Lower leg skin (tissue), 4 donors: ENCODE data around the gene DCDC2. TPM values are rescaled to one million over a fixed set of nuclear protein-coding genes. Genes with fewer than 3 reads are reported as not detected.
A peak's percentile ranks its signal among the peaks of the same experiment; 100 is the strongest.
"Not testable (repeated sequence)": the region's sequence is repeated elsewhere in the genome, so short reads cannot be mapped to it uniquely, and the experiment has no call there.

Experiments
- DNase-seq, 2 donors: peaks; one replicate each; pipeline ENCODE4 v3.0.0-alpha.2; 2019; ENCODE audit warnings: low spot score in 2 of 2
- H3K4me3 ChIP-seq: fragments of 200-600 bp; sonication (generic); 2 replicates; pipeline ENCODE4 v1.5.1; 2017; ENCODE audit warnings: mild to moderate bottlenecking, low read depth; ENCODE audit not compliant: poor library complexity, severe bottlenecking
- POLR2A ChIP-seq, 2 donors: fragments of 450-650 bp; IDR thresholded peaks; one replicate each; pipeline ENCODE4 v1.6.1; 2016 to 2017; ENCODE audit warnings: antibody characterized with exemption in 2 of 2, mild to moderate bottlenecking in 1 of 2, moderate library complexity in 1 of 2
- WGBS, 2 donors: methylation state at CpG; one replicate each; pipeline ENCODE4 v1.1.5; 2018; 5-methylcytosine and 5-hydroxymethylcytosine counted together
- intact Hi-C: fragments of 100-400 bp; cut with DNase I; formaldehyde crosslinking; loops from one replicate; pipeline ENCODE4 v1.15.0; 2023; ENCODE audit warnings: low total_unique reads
- total RNA-seq, 4 donors: library from RNA; depleted of rRNA; stranded (reverse); fragments of >200 nt; gene quantifications; one replicate each; pipeline ENCODE4 v1.1.0, GENCODE V29; 2016
- TF ChIP-seq, protein P1 (sequence below), 3 donors: fragments of 450-650 bp; IDR thresholded peaks; one replicate each; pipeline ENCODE4 v1.5.1; 2016; ENCODE audit warnings: antibody characterized with exemption in 3 of 3, mild to moderate bottlenecking in 3 of 3, moderate library complexity in 2 of 3

The DCDC2 gene
- total RNA-seq: under 1 TPM in 2 of 4 donors, not detected in 2; 0.10 to 0.20 TPM

DNA sequence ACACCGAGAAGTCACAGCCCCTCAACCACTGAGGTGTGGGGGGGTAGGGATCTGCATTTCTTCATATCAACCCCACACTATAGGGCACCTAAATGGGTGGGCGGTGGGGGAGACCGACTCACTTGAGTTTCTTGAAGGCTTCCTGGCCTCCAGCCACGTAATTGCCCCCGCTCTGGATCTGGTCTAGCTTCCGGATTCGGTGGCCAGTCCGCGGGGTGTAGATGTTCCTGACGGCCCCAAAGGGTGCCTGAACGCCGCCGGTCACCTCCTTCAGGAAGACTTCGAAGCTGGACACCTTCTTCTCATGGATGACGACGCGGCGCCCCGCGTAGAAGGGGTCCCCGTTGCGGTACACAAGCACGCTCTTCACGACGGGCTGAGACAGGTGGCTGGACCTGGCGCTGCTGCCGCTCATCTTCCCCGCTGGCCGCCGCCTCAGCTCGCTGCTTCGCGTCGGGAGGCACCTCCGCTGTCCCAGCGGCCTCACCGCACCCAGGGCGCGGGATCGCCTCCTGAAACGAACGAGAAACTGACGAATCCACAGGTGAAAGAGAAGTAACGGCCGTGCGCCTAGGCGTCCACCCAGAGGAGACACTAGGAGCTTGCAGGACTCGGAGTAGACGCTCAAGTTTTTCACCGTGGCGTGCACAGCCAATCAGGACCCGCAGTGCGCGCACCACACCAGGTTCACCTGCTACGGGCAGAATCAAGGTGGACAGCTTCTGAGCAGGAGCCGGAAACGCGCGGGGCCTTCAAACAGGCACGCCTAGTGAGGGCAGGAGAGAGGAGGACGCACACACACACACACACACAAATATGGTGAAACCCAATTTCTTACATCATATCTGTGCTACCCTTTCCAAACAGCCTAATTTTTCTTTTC is at the start of gene DCDC2:
Gene DCDC2 (minus strand): TSS at position 724 of the 883 bp plus-strand sequence. CDS start 309 bp downstream, at position 415.
- TF ChIP-seq POLR2A (IDR thresholded peaks at IDR 0.05): no peak
- TF ChIP-seq, protein P1, sequence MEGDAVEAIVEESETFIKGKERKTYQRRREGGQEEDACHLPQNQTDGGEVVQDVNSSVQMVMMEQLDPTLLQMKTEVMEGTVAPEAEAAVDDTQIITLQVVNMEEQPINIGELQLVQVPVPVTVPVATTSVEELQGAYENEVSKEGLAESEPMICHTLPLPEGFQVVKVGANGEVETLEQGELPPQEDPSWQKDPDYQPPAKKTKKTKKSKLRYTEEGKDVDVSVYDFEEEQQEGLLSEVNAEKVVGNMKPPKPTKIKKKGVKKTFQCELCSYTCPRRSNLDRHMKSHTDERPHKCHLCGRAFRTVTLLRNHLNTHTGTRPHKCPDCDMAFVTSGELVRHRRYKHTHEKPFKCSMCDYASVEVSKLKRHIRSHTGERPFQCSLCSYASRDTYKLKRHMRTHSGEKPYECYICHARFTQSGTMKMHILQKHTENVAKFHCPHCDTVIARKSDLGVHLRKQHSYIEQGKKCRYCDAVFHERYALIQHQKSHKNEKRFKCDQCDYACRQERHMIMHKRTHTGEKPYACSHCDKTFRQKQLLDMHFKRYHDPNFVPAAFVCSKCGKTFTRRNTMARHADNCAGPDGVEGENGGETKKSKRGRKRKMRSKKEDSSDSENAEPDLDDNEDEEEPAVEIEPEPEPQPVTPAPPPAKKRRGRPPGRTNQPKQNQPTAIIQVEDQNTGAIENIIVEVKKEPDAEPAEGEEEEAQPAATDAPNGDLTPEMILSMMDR (IDR thresholded peaks at IDR 0.05): no peak
- peak; percentile 18 to 86 for DNase-seq
- 11 to 26% methylated on average over 42 to 49 of the region's 61 CpGs for WGBS, 2 donors
- intact Hi-C loops: no loop called here
- H3K4me3 ChIP-seq: no peak within 1 kb of the TSS

- TF ChIP-seq, protein P1 (IDR thresholded peaks at IDR 0.05): no peak
- TF ChIP-seq POLR2A (IDR thresholded peaks at IDR 0.05): no peak
- intact Hi-C loops: no loop called here
- DNase-seq: no peak
- WGBS, 2 donors: 91% methylated on average over 5 of the region's 5 CpGs
- H3K4me3 ChIP-seq: no peak overlapping the region
Measured at GRCh38 chr6:24405262-24405661, 47.4 kb upstream of the DCDC2 start.

- H3K4me3 ChIP-seq: peak overlapping the region; percentile 92
- DNase-seq: no peak
- intact Hi-C loops: no loop called here
Measured at GRCh38 chr6:24403501-24403824, 45.6 kb upstream of the DCDC2 start.

DNA sequence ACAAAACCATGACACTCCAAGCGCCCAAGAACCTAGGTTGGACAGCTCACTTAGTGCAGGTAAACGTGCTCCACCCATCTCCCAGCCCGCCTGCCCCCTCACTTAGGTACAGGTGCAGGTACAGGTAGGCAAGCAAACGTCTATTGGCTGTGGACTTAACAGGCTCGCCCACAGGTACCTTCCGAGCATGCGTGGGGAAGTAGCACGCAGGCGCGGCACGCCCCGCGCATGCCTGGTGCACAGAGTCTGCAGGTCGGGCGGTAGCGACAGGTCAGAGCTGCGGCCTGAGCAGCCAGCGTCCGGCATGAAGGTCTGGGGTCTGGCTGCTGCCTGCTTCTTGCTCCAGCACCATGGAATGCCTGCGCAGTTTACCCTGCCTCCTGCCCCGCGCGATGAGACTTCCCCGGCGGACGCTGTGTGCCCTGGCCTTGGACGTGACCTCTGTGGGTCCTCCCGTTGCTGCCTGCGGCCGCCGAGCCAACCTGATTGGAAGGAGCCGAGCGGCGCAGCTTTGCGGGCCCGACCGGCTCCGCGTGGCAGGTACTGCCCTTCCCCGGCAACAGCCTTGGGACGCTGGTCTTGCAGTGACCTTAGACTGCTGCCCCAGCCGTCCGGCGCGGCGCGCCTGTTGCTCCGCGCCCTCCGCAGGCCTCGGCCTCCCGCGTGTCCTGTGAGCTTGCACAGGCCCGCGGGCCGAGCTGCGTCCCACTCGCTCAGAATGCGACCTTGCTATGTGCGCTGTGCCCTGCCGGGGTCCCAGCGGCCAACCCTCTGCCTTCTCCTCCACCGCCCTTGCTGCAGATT is 45.0 kb upstream of the DCDC2 start, which contains the start of gene MRS2:
Gene MRS2 (plus strand): TSS at position 240 of the 804 bp plus-strand sequence. CDS start 111 bp downstream, at position 351.
- intact Hi-C loops: no loop called here
- WGBS, 2 donors: 0 to 1% methylated on average over 17 to 18 of the region's 63 CpGs
- DNase-seq: peak; percentile 82 to 95
- TF ChIP-seq, protein P1 (IDR thresholded peaks at IDR 0.05): no peak
- TF ChIP-seq POLR2A (IDR thresholded peaks at IDR 0.05): no peak
- peak within 1 kb of the TSS; percentile 92 for H3K4me3 ChIP-seq

More at GRCh38 chr6:24403501-24403824, 45.6 kb upstream of the DCDC2 start:
- TF ChIP-seq, protein P1 (IDR thresholded peaks at IDR 0.05): no peak
- TF ChIP-seq POLR2A (IDR thresholded peaks at IDR 0.05): no peak
- 6 to 7% methylated on average over 12 of the region's 12 CpGs for WGBS, 2 donors

- 63 to 72% methylated on average over 4 of the region's 4 CpGs for WGBS, 2 donors
Measured at GRCh38 chr6:24401458-24401857, 43.6 kb upstream of the DCDC2 start.

DNA sequence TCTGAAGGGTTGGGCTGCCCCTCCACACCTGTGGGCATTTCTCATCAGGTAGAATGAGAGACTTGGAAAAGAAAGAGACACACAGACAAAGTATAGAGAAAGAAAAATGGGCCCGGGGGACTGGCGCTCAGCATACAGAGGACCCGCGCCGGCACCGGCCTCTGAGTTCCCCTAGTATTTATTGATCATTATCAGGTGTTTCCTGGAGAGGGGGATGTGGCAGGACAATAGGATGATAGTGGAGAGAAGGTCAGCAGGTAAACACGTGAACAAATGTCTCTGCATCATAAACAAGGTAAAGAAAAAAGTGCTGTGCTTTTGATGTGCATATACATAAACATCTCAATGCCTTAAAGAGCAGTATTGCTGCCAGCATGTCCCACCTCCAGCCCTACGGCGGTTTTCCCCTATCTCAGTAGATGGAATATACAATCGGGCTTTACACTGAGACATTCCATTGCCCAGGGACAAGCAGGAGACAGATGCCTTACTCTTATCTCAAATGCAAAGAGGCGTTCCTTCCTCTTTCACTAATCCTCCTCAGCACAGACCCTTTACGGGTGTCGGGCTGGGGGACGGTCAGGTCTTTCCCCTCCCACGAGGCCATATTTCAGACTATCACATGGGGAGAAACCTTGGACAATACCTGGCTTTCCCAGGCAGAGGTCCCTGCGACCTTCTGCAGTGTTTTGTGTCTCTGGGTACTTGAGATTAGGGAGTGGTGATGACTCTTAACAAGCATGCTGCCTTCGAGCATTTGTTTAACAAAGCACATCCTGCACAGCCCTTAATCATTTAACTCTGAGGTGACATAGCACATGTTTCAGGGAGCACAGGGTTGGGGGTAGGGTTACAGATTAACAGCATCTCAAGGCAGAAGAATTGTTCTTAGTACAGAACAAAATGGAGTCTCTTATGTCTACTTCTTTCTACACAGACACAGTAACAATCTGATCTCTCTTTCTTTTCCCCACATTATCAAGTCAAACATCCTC is 42.5 kb upstream of the DCDC2 start:
- not testable (repeated sequence) for DNase-seq

More at GRCh38 chr6:24401458-24401857, 43.6 kb upstream of the DCDC2 start:
- H3K4me3 ChIP-seq: no peak overlapping the region
- TF ChIP-seq POLR2A (IDR thresholded peaks at IDR 0.05): no peak
- TF ChIP-seq, protein P1 (IDR thresholded peaks at IDR 0.05): no peak
- DNase-seq: no peak
- intact Hi-C loops: no loop called here

More for the DNA sequence above, 42.5 kb upstream of the DCDC2 start:
- H3K4me3 ChIP-seq, intact Hi-C loops: not testable (repeated sequence)
- 22 to 27% methylated on average over 17 of the region's 17 CpGs for WGBS, 2 donors
